ENCODE data around the gene KCNQ1. TPM values are rescaled to one million over a fixed set of nuclear protein-coding genes. Genes with fewer than 3 reads are reported as not detected.

Gene KCNQ1
- total RNA-seq, 1 experiment from 2014 or later = 2.3 TPM

GRCh38 chr11:2649848-2650247 is 205.0 kb downstream of the KCNQ1 start:
- Histone ChIP-seq H4K5ac (ENCODE audit: insufficient read length, low read depth, low read length) (no peak overlapping the region), H3T11ph (ENCODE audit: low read length) (no peak overlapping the region), H4K91ac (ENCODE audit: insufficient read length, low read depth, low read length) (no peak overlapping the region), H3K14ac (ENCODE audit: insufficient read depth, low read length) (no peak overlapping the region), H3K79me1 (ENCODE audit: insufficient read depth, low read depth, low read length, poor library complexity, severe bottlenecking) (no peaks in the 10 kb centered on the region), H3K4me2 (ENCODE audit: insufficient read depth, insufficient read length, low read length) (no peak overlapping the region), H3K23ac (ENCODE audit: insufficient read length, low read depth, low read length) (no peak overlapping the region), H3K23me2 (ENCODE audit: insufficient read length, low read depth, low read length, poor library complexity, severe bottlenecking) (no peaks in the 10 kb centered on the region), H3K4me1 (ENCODE audit: insufficient read depth, low read length) (no peaks in the 10 kb centered on the region), H2AFZ (ENCODE audit: low read length) (no peak overlapping the region), H3K18ac (ENCODE audit: insufficient read length, low read depth, low read length) (no peak overlapping the region), H2BK12ac (ENCODE audit: insufficient read length, low read depth, low read length) (no peak overlapping the region), H2BK5ac (ENCODE audit: insufficient read length, low read length) (no peak overlapping the region), H3K9ac (ENCODE audit: extremely low read depth, insufficient read length, low read length) (no peak overlapping the region), H2BK15ac (ENCODE audit: low read depth, low read length) (no peak overlapping the region), H2AK5ac (ENCODE audit: insufficient read length, low read length) (no peak overlapping the region), H3K4ac (ENCODE audit: low read depth, low read length) (no peak overlapping the region), H4K20me1 (ENCODE audit: control insufficient read depth, insufficient read depth, insufficient read length) (no peaks in the 10 kb centered on the region), H4K8ac (replicated peaks; ENCODE audit: insufficient read length, low read depth, low read length) (no peak overlapping the region), H2BK20ac (ENCODE audit: low read depth, low read length, poor library complexity, severe bottlenecking) (no peak overlapping the region), H3K79me2 (ENCODE audit: insufficient read depth, low read length) (no peaks in the 10 kb centered on the region), H3K56ac (ENCODE audit: insufficient read length, low read depth, low read length) (no peak overlapping the region), H3K27ac (ENCODE audit: insufficient read length, low read depth, low read length) (no peak overlapping the region), H3K27me3 (ENCODE audit: insufficient read depth, low read length) (peaks cover 7% of the 10 kb centered on the region; the same call in 1 of the 2 replicates), H3K9me3 (ENCODE audit: control insufficient read depth, low read depth, low read length) (peaks cover 61% of the 10 kb centered on the region), H2BK120ac (ENCODE audit: low read depth, low read length, poor library complexity, severe bottlenecking) (no peak overlapping the region)
- H3K27ac Mint-ChIP-seq = no peak overlapping the region
- no peak overlapping the region for H3K4me3 Mint-ChIP-seq
- H3K4me1 Mint-ChIP-seq = peaks cover 5 to 10% of the 10 kb centered on the region in 2 experiments; a peak in 3 of 4 replicates
- DNase-seq = no peak
- WGBS (ENCODE audit: extremely low coverage, insufficient read length, low lambda C conversion rate) = no CpG with 5 or more reads among the region's 2 CpGs
- H3K36me3 Mint-ChIP-seq (ENCODE audit: insufficient read depth in 1 of 3, low read depth in 3 of 3) = peaks cover 40 to 57% (median 50%) of the 10 kb centered on the region in 3 experiments
- TF ChIP-seq, protein P1, sequence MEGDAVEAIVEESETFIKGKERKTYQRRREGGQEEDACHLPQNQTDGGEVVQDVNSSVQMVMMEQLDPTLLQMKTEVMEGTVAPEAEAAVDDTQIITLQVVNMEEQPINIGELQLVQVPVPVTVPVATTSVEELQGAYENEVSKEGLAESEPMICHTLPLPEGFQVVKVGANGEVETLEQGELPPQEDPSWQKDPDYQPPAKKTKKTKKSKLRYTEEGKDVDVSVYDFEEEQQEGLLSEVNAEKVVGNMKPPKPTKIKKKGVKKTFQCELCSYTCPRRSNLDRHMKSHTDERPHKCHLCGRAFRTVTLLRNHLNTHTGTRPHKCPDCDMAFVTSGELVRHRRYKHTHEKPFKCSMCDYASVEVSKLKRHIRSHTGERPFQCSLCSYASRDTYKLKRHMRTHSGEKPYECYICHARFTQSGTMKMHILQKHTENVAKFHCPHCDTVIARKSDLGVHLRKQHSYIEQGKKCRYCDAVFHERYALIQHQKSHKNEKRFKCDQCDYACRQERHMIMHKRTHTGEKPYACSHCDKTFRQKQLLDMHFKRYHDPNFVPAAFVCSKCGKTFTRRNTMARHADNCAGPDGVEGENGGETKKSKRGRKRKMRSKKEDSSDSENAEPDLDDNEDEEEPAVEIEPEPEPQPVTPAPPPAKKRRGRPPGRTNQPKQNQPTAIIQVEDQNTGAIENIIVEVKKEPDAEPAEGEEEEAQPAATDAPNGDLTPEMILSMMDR (conservative IDR thresholded peaks at IDR 0.05) = no peak
- peaks cover 92 to 99% of the 10 kb centered on the region in 2 experiments for H3K9me3 Mint-ChIP-seq
- peaks cover 96% of the 10 kb centered on the region for H3K27me3 Mint-ChIP-seq (ENCODE audit: low read depth)

Data from H9 (cell line).